H1 (cell line): ENCODE measurements around the gene TMEM255B. TPM values are rescaled to one million over a fixed set of nuclear protein-coding genes. Genes with fewer than 3 reads are reported as not detected.
A peak's percentile ranks its signal among the peaks of the same experiment; 100 is the strongest.

Experiments used
- CTCF ChIA-PET: fragments of 300-600 bp; sonication (Branson Sonifier 250); formaldehyde crosslinking; loops from one replicate; lab custom pipeline; 2021; ENCODE audit not compliant: partially characterized antibody; lab: Charles Lee
- POLR2A ChIA-PET: fragments of 300-600 bp; sonication (Branson Sonifier 250); formaldehyde crosslinking; loops from one replicate; lab custom pipeline; 2021; ENCODE audit warnings: inconsistent platforms; ENCODE audit not compliant: partially characterized antibody; lab: Charles Lee
- DNase-seq, 2 experiments: peaks; one replicate each; pipeline versions ENCODE4 v3.0.0 to v3.0.0-alpha.2; 2010 to 2022; ENCODE audit warnings: low spot score in 2 of 2, low read depth in 1 of 2, mixed read lengths in 1 of 2
- FAIRE-seq: peaks from 2 replicates; lab custom pipeline; 2011; peaks lifted over from hg19 to GRCh38; lab: Jason Lieb, UNC
- H2AFZ ChIP-seq: 2 replicates; pipeline ENCODE4 v1.8.1; 2012; ENCODE audit warnings: low read length, inconsistent platforms
- H2AK5ac ChIP-seq: 2 replicates; pipeline ENCODE4 v1.6.1; 2013; ENCODE audit warnings: low read depth, low read length
- H2BK120ac ChIP-seq: replicated peaks from 2 replicates; pipeline ENCODE3; 2013; ENCODE audit warnings: low read depth, low read length, inconsistent platforms
- H2BK12ac ChIP-seq: 2 replicates; pipeline ENCODE4 v1.6.1; 2013; ENCODE audit warnings: low read depth, low read length
- H2BK15ac ChIP-seq: 2 replicates; pipeline ENCODE4 v1.6.1; 2013; ENCODE audit warnings: low read length
- H2BK20ac ChIP-seq: 2 replicates; pipeline ENCODE4 v1.6.1; 2013; ENCODE audit warnings: low read length
- H2BK5ac ChIP-seq: 2 replicates; pipeline ENCODE4 v1.6.1; 2013; ENCODE audit warnings: low read depth, low read length
- H3K14ac ChIP-seq: 2 replicates; pipeline ENCODE4 v1.6.1; 2013; ENCODE audit warnings: inconsistent platforms; ENCODE audit not compliant: insufficient read length
- H3K18ac ChIP-seq: 2 replicates; pipeline ENCODE4 v1.6.1; 2013; ENCODE audit warnings: low read length; ENCODE audit errors: extremely low read depth
- H3K23ac ChIP-seq: 2 replicates; pipeline ENCODE4 v1.6.1; 2013; ENCODE audit warnings: inconsistent platforms; ENCODE audit not compliant: insufficient read length
- H3K23me2 ChIP-seq: 2 replicates; pipeline ENCODE4 v1.6.1; 2013; ENCODE audit warnings: low read depth, low read length
- H3K27ac ChIP-seq: 2 replicates; pipeline ENCODE4 v1.6.1; 2011; ENCODE audit warnings: low read depth, low read length, inconsistent platforms
- H3K27me3 ChIP-seq, 4 experiments: replicated peaks in 1 of 4; 1 replicate in 1 of 4; 2 replicates in 3 of 4; pipeline versions ENCODE4 v1.6.1 to v1.8.1; 2011 to 2013; ENCODE audit warnings: low read length in 3 of 4, mild to moderate bottlenecking in 3 of 4, inconsistent platforms in 2 of 4, mixed read lengths in 2 of 4, moderate library complexity in 1 of 4; ENCODE audit not compliant: control insufficient read depth in 3 of 4, insufficient read depth in 3 of 4; ENCODE audit errors: extremely low read depth in 1 of 4
- H3K36me3 ChIP-seq, 4 experiments: 2 replicates each; pipeline versions ENCODE4 v1.6.1 to v1.8.1; 2011 to 2013; ENCODE audit warnings: mild to moderate bottlenecking in 4 of 4, low read length in 3 of 4, moderate library complexity in 2 of 4, control low read depth in 1 of 4, inconsistent platforms in 1 of 4; ENCODE audit not compliant: insufficient read depth in 4 of 4, control insufficient read depth in 2 of 4
- H3K4ac ChIP-seq: replicated peaks from 2 replicates; pipeline ENCODE3; 2013; ENCODE audit warnings: low read length, low read depth, mixed read lengths, inconsistent platforms; ENCODE audit not compliant: insufficient read length
- H3K4me1 ChIP-seq, 4 experiments: replicated peaks in 1 of 4; 1 replicate in 1 of 4; 2 replicates in 3 of 4; pipeline versions ENCODE4 v1.6.1 to v1.8.1; 2011 to 2013; ENCODE audit warnings: low read length in 3 of 4, inconsistent platforms in 2 of 4, mixed read lengths in 1 of 4; ENCODE audit not compliant: insufficient read depth in 4 of 4, control insufficient read depth in 3 of 4
- H3K4me2 ChIP-seq, 2 experiments: 2 replicates each; pipeline versions ENCODE4 v1.6.1 to v1.8.1; 2011 to 2013; ENCODE audit warnings: low read depth in 2 of 2, low read length in 2 of 2, control low read depth in 1 of 2, inconsistent platforms in 1 of 2, mild to moderate bottlenecking in 1 of 2; ENCODE audit not compliant: insufficient read depth in 1 of 2
- H3K4me3 ChIP-seq, 4 experiments: fragments of 200-600, 300-600 bp in 1 of 4; sonication (generic), shearing (Covaris generic), sonication (Bioruptor Twin) in 1 of 4; 2 replicates each; pipeline versions ENCODE4 v1.5.1 to v1.8.1; 2011 to 2016; ENCODE audit warnings: low read length in 4 of 4, low read depth in 3 of 4, control low read depth in 2 of 4, inconsistent platforms in 2 of 4, mild to moderate bottlenecking in 2 of 4, mixed read lengths in 1 of 4, moderate library complexity in 1 of 4; ENCODE audit not compliant: insufficient read depth in 2 of 4; ENCODE audit errors: extremely low read depth in 1 of 4
- H3K56ac ChIP-seq: replicated peaks from 2 replicates; pipeline ENCODE3; 2013; ENCODE audit warnings: low read depth, mild to moderate bottlenecking, mixed read lengths, low read length, inconsistent platforms; ENCODE audit not compliant: insufficient read length
- H3K79me1 ChIP-seq: 2 replicates; pipeline ENCODE4 v1.6.1; 2013; ENCODE audit warnings: low read depth, low read length, control low read depth
- H3K79me2 ChIP-seq, 2 experiments: 2 replicates each; pipeline versions ENCODE4 v1.6.1 to v1.8.1; 2012 to 2013; ENCODE audit warnings: low read length in 2 of 2, mild to moderate bottlenecking in 2 of 2, inconsistent platforms in 1 of 2; ENCODE audit not compliant: insufficient read depth in 2 of 2, control insufficient read depth in 1 of 2
- H3K9ac ChIP-seq, 4 experiments: replicated peaks in 1 of 4; 1 replicate in 1 of 4; 2 replicates in 3 of 4; pipeline versions ENCODE4 v1.6.1 to v1.8.1; 2011 to 2013; ENCODE audit warnings: low read depth in 3 of 4, low read length in 3 of 4, control low read depth in 2 of 4, mild to moderate bottlenecking in 2 of 4, moderate library complexity in 2 of 4, inconsistent platforms in 1 of 4; ENCODE audit errors: extremely low read depth in 1 of 4
- H3K9me3 ChIP-seq, 2 experiments: 2 replicates each; pipeline versions ENCODE4 v1.6.1 to v1.8.1; 2012 to 2013; ENCODE audit warnings: mild to moderate bottlenecking in 2 of 2, moderate library complexity in 2 of 2, control low read depth in 1 of 2, inconsistent platforms in 1 of 2, low read depth in 1 of 2, low read length in 1 of 2, mixed read lengths in 1 of 2; ENCODE audit not compliant: insufficient read depth in 2 of 2
- H4K20me1 ChIP-seq, 2 experiments: replicated peaks in 1 of 2; 2 replicates each; pipeline versions ENCODE3 to v1.8.1; 2011 to 2013; ENCODE audit warnings: inconsistent platforms in 2 of 2, low read length in 2 of 2, mild to moderate bottlenecking in 1 of 2; ENCODE audit not compliant: insufficient read depth in 2 of 2, control insufficient read depth in 1 of 2
- H4K5ac ChIP-seq: 2 replicates; pipeline ENCODE4 v1.6.1; 2013; ENCODE audit warnings: low read length, low read depth, mixed read lengths, inconsistent platforms; ENCODE audit not compliant: insufficient read length
- H4K8ac ChIP-seq: 2 replicates; pipeline ENCODE4 v1.8.0; 2013; ENCODE audit warnings: mild to moderate bottlenecking, moderate library complexity, low read length, inconsistent platforms; ENCODE audit not compliant: insufficient read depth; ENCODE audit errors: extremely low read depth
- H4K91ac ChIP-seq: replicated peaks from 2 replicates; pipeline ENCODE3; 2013; ENCODE audit warnings: low read length, mixed read lengths, inconsistent platforms; ENCODE audit not compliant: insufficient read length
- JUND ChIP-seq: IDR thresholded peaks from 2 replicates; pipeline ENCODE4 v1.6.1; 2011; ENCODE audit warnings: mild to moderate bottlenecking, improper control_type of control experiment, low read length
- SIRT6 ChIP-seq: IDR thresholded peaks from one replicate; pipeline ENCODE4 v1.7.1; 2012; ENCODE audit warnings: low read length, inconsistent platforms
- SRF ChIP-seq: IDR thresholded peaks from 2 replicates; pipeline ENCODE4 v1.6.1; 2011; ENCODE audit warnings: mild to moderate bottlenecking, low read depth, low read length, moderate library complexity
- WGBS, 2 experiments: shearing (Covaris generic) in 1 of 2; methylation state at CpG; one replicate each; pipeline versions ENCODE4 v1.1.6 to v1.1.7; 2013 to 2015; ENCODE audit warnings: low lambda C conversion rate in 2 of 2, mixed read lengths in 2 of 2, inconsistent platforms in 1 of 2, low coverage in 1 of 2, missing lambda C conversion rate in 1 of 2; ENCODE audit not compliant: insufficient replicate concordance in 2 of 2, insufficient coverage in 1 of 2, insufficient read length in 1 of 2; ENCODE audit errors: extremely low coverage in 1 of 2, missing lambda C conversion rate in 1 of 2; 5-methylcytosine and 5-hydroxymethylcytosine counted together
- polyA plus RNA-seq, 7 experiments: library from polyadenylated mRNA; depleted of rRNA in 3 of 7; stranded (reverse) in 5 of 7; unstranded in 2 of 7; fragments of >200 nt in 5 of 7; fragments of 200-250 nt in 2 of 7; gene quantifications; 1 replicate in 5 of 7; 2 replicates in 1 of 7; 4 replicates in 1 of 7; pipeline versions ENCODE4 v1.2.1 to v1.2.3, GENCODE V29; 2011 to 2013; ENCODE audit warnings: missing spikeins in 2 of 7, mixed read lengths in 2 of 7
- total RNA-seq: library from RNA; stranded (reverse); fragmentation: NEBNext Ultra II Directional; extraction: Animal tissue kit (Norgen Biotek cat#: 25700); gene quantifications from 2 replicates; pipeline ENCODE4 v1.2.1, GENCODE V29; 2021

Gene TMEM255B
- total and polyA plus RNA-seq, 2 of the 8 experiments (the other 6 are each of a cell fraction or from before 2014, with no cell fraction given): 3.4 to 4.4 TPM

DNA sequence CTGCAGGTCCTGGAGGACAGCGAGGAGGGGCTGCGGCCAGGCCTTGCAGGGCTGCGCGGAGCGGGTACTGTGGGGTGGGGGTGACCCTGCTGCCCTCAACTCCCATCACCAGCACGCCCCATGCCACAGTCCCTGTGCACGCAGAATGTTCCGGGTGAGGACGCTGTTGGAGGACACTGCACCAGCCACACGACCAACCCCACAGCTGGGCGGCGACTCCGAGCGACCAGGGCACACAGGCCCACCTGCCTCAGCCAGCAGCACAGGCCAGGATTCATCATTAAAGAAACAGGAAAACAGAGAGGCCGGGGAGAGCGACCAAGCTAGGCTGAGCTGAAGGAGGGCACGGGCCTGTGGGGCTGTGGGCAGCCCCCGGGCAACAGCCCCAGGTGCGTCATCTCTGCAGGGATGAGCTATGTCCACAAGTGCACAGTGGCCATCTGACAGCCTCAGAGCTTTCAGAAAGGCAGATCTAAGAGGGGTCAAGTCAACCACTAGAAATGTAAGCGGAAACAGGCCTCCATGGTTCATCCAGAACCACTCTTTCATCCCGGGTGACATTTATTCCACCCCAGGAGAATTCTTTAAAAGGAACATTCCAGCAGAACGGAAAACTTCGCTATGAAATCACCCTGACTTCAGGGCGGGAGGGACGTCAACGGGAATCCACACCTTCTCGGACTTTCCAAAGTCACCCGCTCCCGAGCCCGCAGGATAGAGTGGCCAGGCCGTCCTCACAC is 103.3 kb downstream of the TMEM255B start:
- Histone ChIP-seq H3K9me3 (0 out of 4 replicates have a peak, but pooled peaks cover 0 to 2% of the 10 kb centered on the region in 2 experiments), H3K56ac (no peak overlapping the region), H2BK15ac (peak overlapping the region; percentile 72; the same call in 1 of the 2 replicates), H3K4ac (peak overlapping the region; percentile 93), H2AK5ac (peak overlapping the region; percentile 56; the same call in 1 of the 2 replicates), H2BK5ac (no peak overlapping the region), H3K18ac (peak overlapping the region; percentile 78), H3K4me1 (peaks cover 16 to 49% (median 30%) of the 10 kb centered on the region in 4 experiments), H2BK20ac (0 out of 2 replicates have a peak overlapping the region, but pooled peaks have one; percentile 72), H4K8ac (no peak overlapping the region), H2BK12ac (peak overlapping the region; percentile 95; the same call in 1 of the 2 replicates), H3K79me2 (peaks cover 10 to 17% of the 10 kb centered on the region in 2 experiments), H3K23me2 (peaks cover 3% of the 10 kb centered on the region), H2AFZ (no peak overlapping the region), H3K79me1 (peaks cover 4% of the 10 kb centered on the region), H3K27ac (no peak overlapping the region), H4K20me1 (peaks cover 0 to 9% of the 10 kb centered on the region in 2 experiments), H3K36me3 (no peaks in the 10 kb centered on the region; a peak in 2 of 8 replicates), H3K27me3 (peaks cover 0 to 27% (median 18%) of the 10 kb centered on the region in 4 experiments; a peak in 6 of 7 replicates), H4K5ac (no peak overlapping the region), H3K4me2 (peak overlapping the region; percentile 62 to 91), H3K4me3 (peak overlapping the region; percentile 26 to 75 (median 51); a peak in 7 of 8 replicates), H4K91ac (no peak overlapping the region), H3K14ac (no peak overlapping the region), H2BK120ac (peak overlapping the region; percentile 17), H3K9ac (no peak overlapping the region), H3K23ac (no peak overlapping the region)
- DNase-seq (peak in 1 of 2 experiments; percentile 50), FAIRE-seq (no peak)
- CTCF ChIA-PET: interaction anchor here (1.5 kb wide), 1 partner anchor 13 kb away, joined by 4 read pairs; no protein-coding TSS in a partner anchor
- POLR2A ChIA-PET: interaction anchor here (0.9 kb wide), 1 partner anchor 16 kb away, joined by 3 read pairs; no protein-coding TSS in a partner anchor
- no peak for TF ChIP-seq SIRT6
- no peak for TF ChIP-seq JUND
- TF ChIP-seq SRF: no peak
- 73% methylated on average over 27 of the region's 31 CpGs; no CpG with 5 or more reads in 1 of the 2 experiments for WGBS, 2 experiments
